Measurements from ENCODE around the gene WTAP. TPM values are rescaled to one million over a fixed set of nuclear protein-coding genes. Genes with fewer than 3 reads are reported as not detected.
A peak's percentile ranks its signal among the peaks of the same experiment; 100 is the strongest.
"Not testable (repeated sequence)": the region's sequence is repeated elsewhere in the genome, so short reads cannot be mapped to it uniquely, and the experiment has no call there.

Gene WTAP
- total RNA-seq, 1 experiment from 2014 or later: 142 TPM

DNA sequence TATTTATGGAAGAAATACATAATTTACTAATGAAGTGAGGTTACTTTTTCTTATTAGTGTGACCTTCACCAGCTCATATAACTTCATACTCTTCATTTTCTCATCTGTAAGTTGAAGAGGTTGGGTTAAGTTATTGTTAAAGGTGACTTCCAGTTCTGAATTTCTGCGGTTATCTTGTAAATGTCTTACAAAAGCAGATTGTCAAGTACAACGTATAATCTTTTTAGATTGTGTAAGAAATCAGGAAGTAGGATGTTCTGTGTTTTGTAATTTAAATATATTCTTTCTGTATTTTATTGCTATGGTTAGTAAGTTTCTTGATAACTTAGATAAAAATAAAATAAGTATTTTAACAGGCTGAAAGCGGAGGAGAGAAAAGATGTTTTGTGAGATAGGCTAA, 12.0 kb downstream of the WTAP start:
- TF ChIP-seq, protein P1, sequence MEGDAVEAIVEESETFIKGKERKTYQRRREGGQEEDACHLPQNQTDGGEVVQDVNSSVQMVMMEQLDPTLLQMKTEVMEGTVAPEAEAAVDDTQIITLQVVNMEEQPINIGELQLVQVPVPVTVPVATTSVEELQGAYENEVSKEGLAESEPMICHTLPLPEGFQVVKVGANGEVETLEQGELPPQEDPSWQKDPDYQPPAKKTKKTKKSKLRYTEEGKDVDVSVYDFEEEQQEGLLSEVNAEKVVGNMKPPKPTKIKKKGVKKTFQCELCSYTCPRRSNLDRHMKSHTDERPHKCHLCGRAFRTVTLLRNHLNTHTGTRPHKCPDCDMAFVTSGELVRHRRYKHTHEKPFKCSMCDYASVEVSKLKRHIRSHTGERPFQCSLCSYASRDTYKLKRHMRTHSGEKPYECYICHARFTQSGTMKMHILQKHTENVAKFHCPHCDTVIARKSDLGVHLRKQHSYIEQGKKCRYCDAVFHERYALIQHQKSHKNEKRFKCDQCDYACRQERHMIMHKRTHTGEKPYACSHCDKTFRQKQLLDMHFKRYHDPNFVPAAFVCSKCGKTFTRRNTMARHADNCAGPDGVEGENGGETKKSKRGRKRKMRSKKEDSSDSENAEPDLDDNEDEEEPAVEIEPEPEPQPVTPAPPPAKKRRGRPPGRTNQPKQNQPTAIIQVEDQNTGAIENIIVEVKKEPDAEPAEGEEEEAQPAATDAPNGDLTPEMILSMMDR (IDR thresholded peaks at IDR 0.05; ENCODE audit: unreplicated experiment): no peak
- ChIA-PET CTCF (no interaction called here), POLR2A (interaction anchor here (0.8 to 3.7 kb wide), 2 partner anchors 12 kb away, joined by 4 to 46 read pairs; partner anchors contain the start of gene WTAP)
- BruUV-seq (replicated peaks): TSS peak; percentile 9
- no peaks in the 10 kb centered on the region for H3K27me3 Mint-ChIP-seq (ENCODE audit: insufficient read depth, unreplicated experiment)
- intact Hi-C loops (cut with micrococcal nuclease): no loop called here
- H3K4me1 Mint-ChIP-seq (ENCODE audit: insufficient read depth, unreplicated experiment): peaks cover 11% of the 10 kb centered on the region
- DNase-seq (ENCODE audit: unreplicated experiment): no peak
- H3K27ac Mint-ChIP-seq (ENCODE audit: low read depth, unreplicated experiment): no peak overlapping the region
- H3K4me3 Mint-ChIP-seq (ENCODE audit: unreplicated experiment): no peak overlapping the region
- H3K36me3 Mint-ChIP-seq (ENCODE audit: insufficient read depth, unreplicated experiment): peaks cover 85% of the 10 kb centered on the region
- no peaks in the 10 kb centered on the region for H3K9me3 Mint-ChIP-seq (ENCODE audit: unreplicated experiment)

DNA sequence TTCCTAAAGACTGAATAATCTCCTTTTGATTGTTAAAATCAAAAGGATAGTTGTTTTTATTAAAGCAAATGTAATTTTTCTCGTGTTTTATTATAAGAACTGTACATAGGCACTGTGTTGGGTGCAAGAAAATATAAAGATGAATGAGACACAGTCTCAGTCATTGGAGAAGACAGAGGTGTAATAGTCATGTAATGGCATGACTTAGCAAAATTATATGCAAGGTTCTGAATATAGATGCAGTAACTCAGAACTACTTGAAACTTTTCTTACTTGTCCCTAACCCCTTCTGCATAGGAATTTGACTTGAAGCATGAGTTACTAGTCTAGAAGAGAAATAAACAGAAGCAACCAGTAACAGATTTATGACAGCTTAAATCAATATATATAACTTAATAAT, 14.9 kb downstream of the WTAP start:
- TF ChIP-seq, protein P1 (IDR thresholded peaks at IDR 0.05; ENCODE audit: unreplicated experiment): no peak
- no peaks in the 10 kb centered on the region for H3K27me3 Mint-ChIP-seq (ENCODE audit: insufficient read depth, unreplicated experiment)
- no peak overlapping the region for H3K4me3 Mint-ChIP-seq (ENCODE audit: unreplicated experiment)
- ChIA-PET POLR2A (interaction anchor here (0.9 to 3.2 kb wide), 4 partner anchors 9 to 50 kb away, joined by 3 to 25 read pairs (median 4); partner anchors contain the start of gene WTAP), CTCF (interaction anchor here (0.6 to 1.0 kb wide), 2 partner anchors 110 to 122 kb away, joined by 3 to 4 read pairs; no protein-coding TSS in a partner anchor)
- no peak for DNase-seq (ENCODE audit: unreplicated experiment)
- H3K36me3 Mint-ChIP-seq (ENCODE audit: insufficient read depth, unreplicated experiment): peaks cover 100% of the 10 kb centered on the region
- H3K4me1 Mint-ChIP-seq (ENCODE audit: insufficient read depth, unreplicated experiment): peaks cover 24% of the 10 kb centered on the region
- intact Hi-C loops (cut with micrococcal nuclease): no loop called here
- no peak overlapping the region for H3K27ac Mint-ChIP-seq (ENCODE audit: low read depth, unreplicated experiment)
- no TSS peak for BruUV-seq (replicated peaks)
- H3K9me3 Mint-ChIP-seq (ENCODE audit: unreplicated experiment): no peaks in the 10 kb centered on the region

DNA sequence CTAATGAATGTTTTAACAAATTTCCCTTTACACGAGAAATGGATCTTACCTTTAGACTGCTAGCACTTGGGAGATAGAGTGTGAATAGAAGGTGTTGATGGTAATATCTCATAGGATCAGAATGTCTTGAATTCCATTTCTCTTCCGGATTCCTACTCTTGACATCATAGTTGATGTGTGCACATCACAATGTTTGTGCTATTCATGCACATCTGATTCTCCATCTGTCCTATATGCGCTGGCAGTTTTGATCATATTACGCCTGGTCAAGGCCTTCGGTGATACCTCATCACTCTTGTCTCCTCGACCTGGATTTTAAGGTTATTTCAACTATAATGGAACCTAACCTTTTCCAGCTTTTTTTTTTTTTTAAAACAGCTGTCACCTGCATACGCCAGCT, 17.8 kb downstream of the WTAP start:
- H3K9me3 Mint-ChIP-seq (ENCODE audit: unreplicated experiment): no peaks in the 10 kb centered on the region
- DNase-seq (ENCODE audit: unreplicated experiment): no peak
- CTCF ChIA-PET: no interaction called here
- H3K27ac Mint-ChIP-seq (ENCODE audit: low read depth, unreplicated experiment): peak overlapping the region; percentile 69
- TF ChIP-seq, protein P1 (IDR thresholded peaks at IDR 0.05; ENCODE audit: unreplicated experiment): no peak
- BruUV-seq (replicated peaks): no TSS peak
- intact Hi-C loops (cut with micrococcal nuclease): no loop called here
- peaks cover 100% of the 10 kb centered on the region for H3K36me3 Mint-ChIP-seq (ENCODE audit: insufficient read depth, unreplicated experiment)
- no peak overlapping the region for H3K4me3 Mint-ChIP-seq (ENCODE audit: unreplicated experiment)
- POLR2A ChIA-PET: no interaction called here
- H3K27me3 Mint-ChIP-seq (ENCODE audit: insufficient read depth, unreplicated experiment): no peaks in the 10 kb centered on the region
- peaks cover 17% of the 10 kb centered on the region for H3K4me1 Mint-ChIP-seq (ENCODE audit: insufficient read depth, unreplicated experiment)

DNA sequence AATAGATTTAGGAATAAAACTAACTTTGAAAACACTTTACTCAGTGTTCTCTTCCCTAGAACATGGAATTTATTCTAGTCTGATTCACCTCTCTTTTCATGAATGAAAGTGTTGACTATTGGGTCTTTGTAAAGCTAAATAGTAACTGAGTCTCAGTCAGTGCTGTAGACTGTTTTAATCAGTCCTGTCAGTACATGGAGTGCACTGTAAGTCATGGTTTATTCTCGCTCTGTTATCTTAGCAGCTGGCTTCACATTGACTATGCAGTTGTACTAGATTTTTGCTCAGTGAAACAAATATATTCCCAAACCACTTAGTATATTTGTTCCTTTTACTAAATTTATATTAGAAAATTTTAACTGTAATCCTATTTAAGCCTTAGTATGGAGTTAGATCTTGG, 19.5 kb downstream of the WTAP start:
- Mint-ChIP-seq H3K9me3 (ENCODE audit: unreplicated experiment) (no peaks in the 10 kb centered on the region), H3K4me3 (ENCODE audit: unreplicated experiment) (no peak overlapping the region), H3K4me1 (ENCODE audit: insufficient read depth, unreplicated experiment) (peaks cover 13% of the 10 kb centered on the region), H3K36me3 (ENCODE audit: insufficient read depth, unreplicated experiment) (peaks cover 100% of the 10 kb centered on the region), H3K27me3 (ENCODE audit: insufficient read depth, unreplicated experiment) (no peaks in the 10 kb centered on the region), H3K27ac (ENCODE audit: low read depth, unreplicated experiment) (no peak overlapping the region)
- ChIA-PET POLR2A (interaction anchor here (0.8 to 2.0 kb wide), 5 partner anchors 10 to 55 kb away, joined by 3 to 6 read pairs (median 4); no protein-coding TSS in a partner anchor), CTCF (no interaction called here)
- intact Hi-C loops (cut with micrococcal nuclease): no loop called here
- no TSS peak for BruUV-seq (replicated peaks)
- DNase-seq (ENCODE audit: unreplicated experiment): no peak
- TF ChIP-seq, protein P1 (IDR thresholded peaks at IDR 0.05; ENCODE audit: unreplicated experiment): no peak

DNA sequence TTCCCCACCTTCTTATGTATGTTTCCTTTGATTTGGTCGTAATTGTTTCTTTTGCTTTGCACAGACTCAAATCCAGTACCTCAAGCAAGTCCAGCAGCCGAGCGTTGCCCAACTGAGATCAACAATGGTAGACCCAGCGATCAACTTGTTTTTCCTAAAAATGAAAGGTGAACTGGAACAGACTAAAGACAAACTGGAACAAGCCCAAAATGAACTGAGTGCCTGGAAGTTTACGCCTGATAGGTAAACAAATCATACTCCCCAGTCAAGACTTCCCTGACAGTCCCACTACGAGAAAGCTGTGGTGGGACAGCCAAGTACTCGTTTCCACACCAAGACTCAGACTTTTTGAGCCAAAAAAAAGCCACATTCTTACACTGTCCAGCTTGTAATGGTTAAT, 20.8 kb downstream of the WTAP start:
- Mint-ChIP-seq H3K4me1 (ENCODE audit: insufficient read depth, unreplicated experiment) (peaks cover 13% of the 10 kb centered on the region), H3K36me3 (ENCODE audit: insufficient read depth, unreplicated experiment) (peaks cover 100% of the 10 kb centered on the region)
- H3K27ac Mint-ChIP-seq (ENCODE audit: low read depth, unreplicated experiment); DNase-seq (ENCODE audit: unreplicated experiment); H3K4me3 Mint-ChIP-seq (ENCODE audit: unreplicated experiment); H3K27me3 Mint-ChIP-seq (ENCODE audit: insufficient read depth, unreplicated experiment); H3K9me3 Mint-ChIP-seq (ENCODE audit: unreplicated experiment); intact Hi-C loops (cut with micrococcal nuclease); CTCF ChIA-PET; BruUV-seq (replicated peaks): not testable (repeated sequence)
- POLR2A ChIA-PET: interaction anchor here (1.1 to 1.2 kb wide), 2 partner anchors 15 to 21 kb away, joined by 3 to 6 read pairs; partner anchors contain the start of gene WTAP
